Liver (tissue), 9 donors: ENCODE measurements around the gene SPTBN2. TPM values are rescaled to one million over a fixed set of nuclear protein-coding genes. Genes with fewer than 3 reads are reported as not detected.

Experiments
- DNase-seq: peaks from one replicate; pipeline ENCODE4 v3.0.0-alpha.2; 2017; ENCODE audit warnings: low spot score
- H3K27ac ChIP-seq, 2 donors: one replicate each; pipeline ENCODE4 v1.7.0; 2013; ENCODE audit warnings: inconsistent platforms in 2 of 2, low read length in 2 of 2, control low read depth in 1 of 2, low read depth in 1 of 2, mild to moderate bottlenecking in 1 of 2
- H3K27me3 ChIP-seq, 4 donors: one replicate each; pipeline versions ENCODE4 v1.6.1 to v1.7.0; 2013; ENCODE audit warnings: low read length in 3 of 4, inconsistent platforms in 1 of 4, mild to moderate bottlenecking in 1 of 4, moderate library complexity in 1 of 4; ENCODE audit not compliant: control insufficient read depth in 4 of 4, insufficient read depth in 4 of 4
- H3K36me3 ChIP-seq, 4 donors: one replicate each; pipeline versions ENCODE4 v1.6.1 to v1.7.0; 2013; ENCODE audit warnings: low read length in 3 of 4, mild to moderate bottlenecking in 3 of 4, low read depth in 1 of 4, moderate library complexity in 1 of 4; ENCODE audit not compliant: control insufficient read depth in 4 of 4, insufficient read depth in 3 of 4
- H3K4me1 ChIP-seq, 4 donors: one replicate each; pipeline versions ENCODE4 v1.6.1 to v1.7.0; 2013; ENCODE audit warnings: low read length in 3 of 4, mild to moderate bottlenecking in 3 of 4, moderate library complexity in 1 of 4; ENCODE audit not compliant: control insufficient read depth in 4 of 4, insufficient read depth in 4 of 4
- H3K4me3 ChIP-seq, 3 donors: one replicate each; pipeline versions ENCODE4 v1.6.1 to v1.7.0; 2013; ENCODE audit warnings: low read length in 3 of 3, control low read depth in 1 of 3, low read depth in 1 of 3, mild to moderate bottlenecking in 1 of 3
- H3K9ac ChIP-seq, 2 donors: one replicate each; pipeline ENCODE4 v1.7.0; 2013; ENCODE audit warnings: low read length in 2 of 2, mild to moderate bottlenecking in 2 of 2, moderate library complexity in 2 of 2, control low read depth in 1 of 2, low read depth in 1 of 2
- H3K9me3 ChIP-seq, 4 donors: one replicate each; pipeline versions ENCODE4 v1.6.1 to v1.7.0; 2013; ENCODE audit warnings: low read length in 3 of 4; ENCODE audit not compliant: control insufficient read depth in 4 of 4
- ATF3 ChIP-seq: IDR thresholded peaks from 2 replicates; pipeline ENCODE4 v1.6.1; 2016; ENCODE audit warnings: antibody characterized with exemption
- EGR1 ChIP-seq, 2 donors: IDR thresholded peaks; 2 replicates each; pipeline ENCODE4 v1.6.1; 2016 to 2018; ENCODE audit warnings: antibody characterized with exemption in 2 of 2, low read depth in 2 of 2
- FOXA1 ChIP-seq: IDR thresholded peaks from 2 replicates; pipeline ENCODE4 v1.6.1; 2016; ENCODE audit warnings: antibody characterized with exemption
- FOXA2 ChIP-seq: IDR thresholded peaks from 2 replicates; pipeline ENCODE4 v1.6.1; 2016; ENCODE audit warnings: antibody characterized with exemption
- GABPA ChIP-seq, 2 donors: IDR thresholded peaks in 1 of 2; conservative IDR thresholded peaks in 1 of 2; 2 replicates each; pipeline ENCODE4 v1.6.1; 2016; ENCODE audit warnings: antibody characterized with exemption in 2 of 2, mild to moderate bottlenecking in 1 of 2, moderate library complexity in 1 of 2
- HNF4A ChIP-seq, 2 donors: conservative IDR thresholded peaks; 2 replicates each; pipeline ENCODE4 v1.6.1; 2016; ENCODE audit warnings: antibody characterized with exemption in 2 of 2, mild to moderate bottlenecking in 2 of 2
- HNF4G ChIP-seq: IDR thresholded peaks from 2 replicates; pipeline ENCODE4 v1.6.1; 2016; ENCODE audit warnings: antibody characterized with exemption
- JUND ChIP-seq, 2 donors: IDR thresholded peaks; 2 replicates each; pipeline ENCODE4 v1.6.1; 2016; ENCODE audit warnings: antibody characterized with exemption in 2 of 2
- NR2F2 ChIP-seq: IDR thresholded peaks from 2 replicates; pipeline ENCODE4 v1.6.1; 2016; ENCODE audit warnings: antibody characterized with exemption
- RAD21 ChIP-seq, 2 donors: IDR thresholded peaks; 2 replicates each; pipeline ENCODE4 v1.6.1; 2016; ENCODE audit warnings: antibody characterized with exemption in 2 of 2, mild to moderate bottlenecking in 2 of 2
- REST ChIP-seq: IDR thresholded peaks from 2 replicates; pipeline ENCODE4 v1.6.1; 2016; ENCODE audit warnings: antibody characterized with exemption, mild to moderate bottlenecking
- RXRA ChIP-seq, 2 donors: IDR thresholded peaks; 2 replicates each; pipeline ENCODE4 v1.6.1; 2017 to 2018; ENCODE audit warnings: antibody characterized with exemption in 2 of 2, mild to moderate bottlenecking in 1 of 2
- SP1 ChIP-seq: IDR thresholded peaks from 2 replicates; pipeline ENCODE4 v1.6.1; 2018; ENCODE audit warnings: antibody characterized with exemption, mild to moderate bottlenecking
- TAF1 ChIP-seq: conservative IDR thresholded peaks from 2 replicates; pipeline ENCODE4 v1.6.1; 2016; ENCODE audit warnings: antibody characterized with exemption, mild to moderate bottlenecking
- YY1 ChIP-seq: IDR thresholded peaks from 2 replicates; pipeline ENCODE4 v1.6.1; 2016; ENCODE audit warnings: antibody characterized with exemption, mild to moderate bottlenecking
- WGBS: extraction: QIAGEN DNeasy Blood & Tissue Kit; methylation state at CpG from one replicate; pipeline ENCODE4 v1.1.7; 2013; 5-methylcytosine and 5-hydroxymethylcytosine counted together
- polyA plus RNA-seq, 2 donors: library from polyadenylated mRNA; stranded (reverse) in 1 of 2; unstranded in 1 of 2; fragments of 200-250 nt in 1 of 2; fragments of >200 nt in 1 of 2; fragmentation: Nextera tagmentation in 1 of 2; extraction: Ambion mirVana in 1 of 2; gene quantifications; one replicate each; pipeline versions ENCODE4 v1.2.1 to v1.2.3, GENCODE V29; 2013 to 2015
- total RNA-seq, 2 donors: library from RNA; depleted of rRNA; stranded (reverse); fragments of >200 nt; gene quantifications; one replicate each; pipeline ENCODE4 v1.2.3, GENCODE V29; 2014
- TF ChIP-seq, protein P1 (sequence below): IDR thresholded peaks from 2 replicates; pipeline ENCODE4 v1.6.1; 2016; ENCODE audit warnings: antibody characterized with exemption
- TF ChIP-seq, protein P2 (sequence below): fragments of 150-350 bp; IDR thresholded peaks from 2 replicates; pipeline ENCODE4 v1.5.1; 2017; ENCODE audit warnings: improper control_type of control experiment, low read depth, low read length; ENCODE audit not compliant: missing input control
- TF ChIP-seq, protein P3 (sequence below): IDR thresholded peaks from 2 replicates; pipeline ENCODE4 v1.6.1; 2016; ENCODE audit warnings: antibody characterized with exemption
- donor health status: healthy.
- donor health status: healthy.
- donor health status: healthy.
- donor health status: healthy.
- donor health status: healthy.

SPTBN2 gene
- total and polyA plus RNA-seq, 4 donors = 9.6 to 103 (median 22.6) TPM

- DNase-seq = no peak
- WGBS = 76% methylated on average over 15 of the region's 15 CpGs
- peaks cover 0 to 2% (median 0%) of the 10 kb centered on the region in 4 donors for H3K36me3 ChIP-seq
- H3K9me3 ChIP-seq = no peaks in the 10 kb centered on the region
- TF ChIP-seq, protein P1, sequence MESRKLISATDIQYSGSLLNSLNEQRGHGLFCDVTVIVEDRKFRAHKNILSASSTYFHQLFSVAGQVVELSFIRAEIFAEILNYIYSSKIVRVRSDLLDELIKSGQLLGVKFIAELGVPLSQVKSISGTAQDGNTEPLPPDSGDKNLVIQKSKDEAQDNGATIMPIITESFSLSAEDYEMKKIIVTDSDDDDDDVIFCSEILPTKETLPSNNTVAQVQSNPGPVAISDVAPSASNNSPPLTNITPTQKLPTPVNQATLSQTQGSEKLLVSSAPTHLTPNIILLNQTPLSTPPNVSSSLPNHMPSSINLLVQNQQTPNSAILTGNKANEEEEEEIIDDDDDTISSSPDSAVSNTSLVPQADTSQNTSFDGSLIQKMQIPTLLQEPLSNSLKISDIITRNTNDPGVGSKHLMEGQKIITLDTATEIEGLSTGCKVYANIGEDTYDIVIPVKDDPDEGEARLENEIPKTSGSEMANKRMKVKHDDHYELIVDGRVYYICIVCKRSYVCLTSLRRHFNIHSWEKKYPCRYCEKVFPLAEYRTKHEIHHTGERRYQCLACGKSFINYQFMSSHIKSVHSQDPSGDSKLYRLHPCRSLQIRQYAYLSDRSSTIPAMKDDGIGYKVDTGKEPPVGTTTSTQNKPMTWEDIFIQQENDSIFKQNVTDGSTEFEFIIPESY = no peak
- TF ChIP-seq TAF1 = no peak
- no peak for TF ChIP-seq RXRA (IDR thresholded peaks at IDR 0.05)
- TF ChIP-seq EGR1 (IDR thresholded peaks at IDR 0.05; ENCODE audit: low read depth in 2 of 2) = no peak
- TF ChIP-seq YY1 = no peak
- TF ChIP-seq, protein P2, sequence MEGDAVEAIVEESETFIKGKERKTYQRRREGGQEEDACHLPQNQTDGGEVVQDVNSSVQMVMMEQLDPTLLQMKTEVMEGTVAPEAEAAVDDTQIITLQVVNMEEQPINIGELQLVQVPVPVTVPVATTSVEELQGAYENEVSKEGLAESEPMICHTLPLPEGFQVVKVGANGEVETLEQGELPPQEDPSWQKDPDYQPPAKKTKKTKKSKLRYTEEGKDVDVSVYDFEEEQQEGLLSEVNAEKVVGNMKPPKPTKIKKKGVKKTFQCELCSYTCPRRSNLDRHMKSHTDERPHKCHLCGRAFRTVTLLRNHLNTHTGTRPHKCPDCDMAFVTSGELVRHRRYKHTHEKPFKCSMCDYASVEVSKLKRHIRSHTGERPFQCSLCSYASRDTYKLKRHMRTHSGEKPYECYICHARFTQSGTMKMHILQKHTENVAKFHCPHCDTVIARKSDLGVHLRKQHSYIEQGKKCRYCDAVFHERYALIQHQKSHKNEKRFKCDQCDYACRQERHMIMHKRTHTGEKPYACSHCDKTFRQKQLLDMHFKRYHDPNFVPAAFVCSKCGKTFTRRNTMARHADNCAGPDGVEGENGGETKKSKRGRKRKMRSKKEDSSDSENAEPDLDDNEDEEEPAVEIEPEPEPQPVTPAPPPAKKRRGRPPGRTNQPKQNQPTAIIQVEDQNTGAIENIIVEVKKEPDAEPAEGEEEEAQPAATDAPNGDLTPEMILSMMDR = no peak
- TF ChIP-seq ATF3 = no peak
- no peak for TF ChIP-seq HNF4A (conservative IDR thresholded peaks at IDR 0.05)
- no peak for TF ChIP-seq FOXA2
- peaks cover 7 to 72% (median 58%) of the 10 kb centered on the region in 4 donors for H3K4me1 ChIP-seq
- H3K27me3 ChIP-seq = no peaks in the 10 kb centered on the region
- no peak overlapping the region for H3K4me3 ChIP-seq
- H3K9ac ChIP-seq = no peak overlapping the region
- no peak overlapping the region for H3K27ac ChIP-seq
Measured at GRCh38 chr11:66720223-66720898, 8.7 kb downstream of the SPTBN2 start.

DNA sequence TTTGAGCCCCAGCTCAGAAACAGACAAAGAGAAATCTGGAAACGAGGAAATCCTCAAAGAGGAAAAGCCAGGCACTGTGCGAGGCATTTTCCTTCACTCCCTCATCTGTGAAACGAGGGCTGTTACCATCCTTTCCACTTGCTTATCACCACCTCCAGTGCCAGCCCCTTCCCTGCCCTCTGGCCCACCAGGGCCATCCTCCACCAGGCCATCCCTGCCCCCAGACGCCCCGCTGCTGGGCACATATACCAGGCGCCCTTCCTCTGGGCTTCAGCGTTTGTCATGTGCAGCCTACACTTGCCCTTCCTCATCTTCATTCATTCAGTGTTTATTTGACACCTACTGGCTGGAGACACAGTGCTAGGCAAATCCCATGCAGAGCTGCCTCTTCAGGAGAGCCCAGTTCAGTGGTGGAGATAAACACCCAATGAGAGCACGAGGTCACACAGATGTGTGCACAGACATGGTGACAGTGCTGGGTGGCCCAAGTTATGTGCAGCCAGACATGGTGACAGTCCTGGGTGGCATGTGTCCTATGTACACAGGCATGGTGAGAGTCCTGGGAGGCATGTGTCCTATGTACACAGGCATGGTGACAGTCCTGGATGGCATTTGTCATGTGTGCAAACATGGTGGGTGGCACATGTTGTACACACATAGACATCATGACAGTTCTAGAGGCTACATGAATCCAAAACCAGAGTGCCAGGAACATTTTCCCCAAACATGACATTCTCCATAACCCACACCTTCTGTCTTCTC lies 9.7 kb downstream of the SPTBN2 start:
- WGBS = 84% methylated on average over 8 of the region's 8 CpGs
- H3K36me3 ChIP-seq = peaks cover 0 to 10% (median 8%) of the 10 kb centered on the region in 4 donors
- no peak for DNase-seq
- no peaks in the 10 kb centered on the region for H3K27me3 ChIP-seq
- peaks cover 7 to 62% (median 47%) of the 10 kb centered on the region in 4 donors for H3K4me1 ChIP-seq
- peak overlapping the region; percentile 51 to 76 for H3K27ac ChIP-seq
- no peak overlapping the region for H3K9ac ChIP-seq
- H3K9me3 ChIP-seq = no peaks in the 10 kb centered on the region
- no peak for TF ChIP-seq FOXA2
- no peak for TF ChIP-seq TAF1
- no peak for TF ChIP-seq NR2F2
- no peak for TF ChIP-seq YY1
- TF ChIP-seq FOXA1 = no peak
- no peak for TF ChIP-seq RXRA (IDR thresholded peaks at IDR 0.05)
- TF ChIP-seq, protein P3, sequence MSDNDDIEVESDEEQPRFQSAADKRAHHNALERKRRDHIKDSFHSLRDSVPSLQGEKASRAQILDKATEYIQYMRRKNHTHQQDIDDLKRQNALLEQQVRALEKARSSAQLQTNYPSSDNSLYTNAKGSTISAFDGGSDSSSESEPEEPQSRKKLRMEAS = no peak
- TF ChIP-seq SP1 = no peak
- no peak for TF ChIP-seq RAD21 (IDR thresholded peaks at IDR 0.05)
- TF ChIP-seq ATF3 = no peak
- no peak for TF ChIP-seq REST
- TF ChIP-seq, protein P2 = no peak
- no peak for TF ChIP-seq EGR1 (IDR thresholded peaks at IDR 0.05; ENCODE audit: low read depth in 2 of 2)
- no peak for TF ChIP-seq HNF4G
- TF ChIP-seq JUND (IDR thresholded peaks at IDR 0.05) = no peak
- no peak for TF ChIP-seq GABPA (IDR thresholded peaks at IDR 0.05 in 1 of 2, conservative IDR thresholded peaks at IDR 0.05 in 1 of 2)
- no peak overlapping the region for H3K4me3 ChIP-seq
